ENCODE results near the gene RAB3IL1.

RAB3IL1 gene

DNA sequence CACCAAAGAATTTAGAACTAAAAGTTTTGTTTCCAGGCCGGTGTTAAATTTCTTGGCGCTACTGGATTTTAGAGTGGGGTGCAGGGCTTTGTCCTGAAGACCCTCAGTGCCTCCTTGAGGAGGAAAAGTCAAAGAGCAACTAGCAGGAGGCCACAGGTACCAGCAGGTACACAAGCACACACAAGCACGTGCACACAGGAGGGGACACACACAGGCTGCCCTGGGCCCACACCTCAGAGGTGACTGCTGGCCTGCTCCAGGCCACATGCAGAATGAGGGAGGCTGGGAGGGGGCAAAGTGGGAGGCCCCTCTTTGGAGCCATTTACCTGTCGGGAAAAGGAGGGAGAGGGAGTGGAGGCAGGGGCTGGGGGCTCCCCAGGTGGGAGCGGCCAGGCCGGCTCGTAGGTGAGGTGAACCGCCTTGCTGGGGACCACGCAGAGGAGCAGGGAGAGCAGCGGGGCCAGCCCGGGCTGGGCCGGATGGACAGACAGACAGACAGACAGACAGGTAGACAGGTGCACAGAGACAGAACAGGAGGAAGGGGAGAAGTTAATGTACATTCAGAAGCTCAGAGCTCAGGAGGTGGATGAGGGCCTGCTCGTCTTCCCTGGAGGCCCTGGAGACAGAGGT is 12.2 kb downstream of the RAB3IL1 start:
- Histone ChIP-seq H3K9me3 (ENCODE audit: control insufficient read depth, low read length) (no peaks in the 10 kb centered on the region), H3K27me3 (ENCODE audit: control insufficient read depth, insufficient read depth, low read length, poor library complexity, severe bottlenecking) (no peaks in the 10 kb centered on the region), H3K36me3 (ENCODE audit: control insufficient read depth, insufficient read depth, low read length) (no peaks in the 10 kb centered on the region), H3K4me1 (ENCODE audit: control insufficient read depth, insufficient read depth, low read length) (peaks cover 7% of the 10 kb centered on the region), H3K4me3 (ENCODE audit: insufficient read depth, low read depth, low read length) (no peak overlapping the region), H3K27ac (ENCODE audit: insufficient read depth, low read depth, low read length, poor library complexity, severe bottlenecking) (no peak overlapping the region)
- WGBS, 2 experiments = 92 to 96% methylated on average over 13 of the region's 13 CpGs

DNA sequence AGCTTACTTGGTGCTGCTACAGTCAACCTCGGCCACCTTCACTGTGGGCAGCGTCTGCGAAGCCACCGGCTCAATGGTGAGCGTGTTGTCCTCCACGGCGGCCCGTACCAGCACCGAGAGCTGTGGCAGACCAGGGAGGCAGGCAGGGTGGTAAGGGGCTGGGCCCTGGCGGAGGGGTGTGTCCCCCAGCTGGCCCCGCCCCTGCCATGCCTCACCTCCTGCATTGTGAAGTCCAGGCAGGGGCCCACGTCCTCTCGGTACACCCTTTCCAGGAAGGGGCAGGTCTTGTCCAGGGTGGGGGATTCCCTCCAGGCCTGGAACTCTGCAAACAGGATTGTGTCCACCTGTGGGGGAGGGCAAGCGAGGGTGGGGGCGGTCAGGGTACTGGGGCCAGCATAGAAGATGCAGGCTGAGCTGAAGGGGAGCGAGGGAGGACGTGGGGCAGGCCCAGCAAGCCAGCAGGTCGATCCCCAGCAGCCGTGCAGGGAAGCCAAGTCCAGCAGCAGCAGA is 12.8 kb downstream of the RAB3IL1 start:
- Histone ChIP-seq H3K36me3 (ENCODE audit: control insufficient read depth, insufficient read depth, low read length) (no peaks in the 10 kb centered on the region), H3K4me1 (ENCODE audit: control insufficient read depth, insufficient read depth, low read length) (peaks cover 7% of the 10 kb centered on the region), H3K4me3 (ENCODE audit: insufficient read depth, low read depth, low read length) (no peak overlapping the region), H3K9me3 (ENCODE audit: control insufficient read depth, low read length) (no peaks in the 10 kb centered on the region), H3K27ac (ENCODE audit: insufficient read depth, low read depth, low read length, poor library complexity, severe bottlenecking) (no peak overlapping the region), H3K27me3 (ENCODE audit: control insufficient read depth, insufficient read depth, low read length, poor library complexity, severe bottlenecking) (no peaks in the 10 kb centered on the region)
- 46 to 47% methylated on average over 19 of the region's 19 CpGs for WGBS, 2 experiments

DNA sequence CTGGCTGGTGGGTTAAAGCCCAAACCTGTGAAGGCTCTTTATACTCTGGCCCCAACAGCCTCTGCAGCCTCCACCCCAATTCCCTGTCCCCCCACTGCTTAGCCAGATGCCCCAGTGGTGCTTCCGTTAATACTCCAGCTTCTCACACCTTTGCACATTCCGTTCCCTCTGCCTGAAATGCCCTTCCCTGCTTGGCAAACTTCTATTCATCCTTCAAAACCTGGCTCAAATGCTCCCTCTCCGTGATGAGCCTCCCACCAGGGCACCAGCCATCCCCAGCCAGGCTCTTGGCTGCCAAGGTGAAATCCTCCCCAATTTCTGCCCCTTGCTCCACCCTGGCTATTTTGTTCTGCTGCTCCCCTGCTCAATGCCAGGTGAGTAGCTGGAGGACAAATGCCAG is 13.5 kb downstream of the RAB3IL1 start:
- Histone ChIP-seq H3K27me3 (ENCODE audit: control insufficient read depth, insufficient read depth, low read length, poor library complexity, severe bottlenecking) (no peaks in the 10 kb centered on the region), H3K4me1 (ENCODE audit: control insufficient read depth, insufficient read depth, low read length) (peaks cover 4% of the 10 kb centered on the region), H3K9me3 (ENCODE audit: control insufficient read depth, low read length) (no peaks in the 10 kb centered on the region), H3K4me3 (ENCODE audit: insufficient read depth, low read depth, low read length) (no peak overlapping the region), H3K36me3 (ENCODE audit: control insufficient read depth, insufficient read depth, low read length) (no peaks in the 10 kb centered on the region), H3K27ac (ENCODE audit: insufficient read depth, low read depth, low read length, poor library complexity, severe bottlenecking) (no peak overlapping the region)
- WGBS, 2 experiments = 90 to 93% methylated on average over 3 of the region's 3 CpGs

DNA sequence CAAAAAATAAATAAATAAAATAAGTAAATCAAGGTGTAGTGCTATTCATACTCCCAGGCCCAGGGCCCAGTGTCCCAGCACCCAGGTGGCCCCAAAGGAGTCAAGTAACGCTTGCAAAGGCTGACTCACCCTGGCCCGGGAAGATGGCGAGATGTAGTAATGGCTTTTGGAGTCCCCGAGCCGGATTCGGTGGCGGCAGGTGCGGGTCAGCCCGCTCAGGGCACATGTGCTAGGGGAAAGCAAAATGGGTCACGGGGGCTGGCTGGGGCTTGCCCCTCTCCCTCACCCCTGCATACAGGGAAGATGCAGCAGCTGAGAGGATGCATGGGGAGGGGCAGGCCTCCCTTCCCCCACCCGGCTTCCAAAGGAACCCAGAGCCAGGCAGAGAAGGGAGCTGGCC is 15.1 kb downstream of the RAB3IL1 start:
- H3K36me3 ChIP-seq (ENCODE audit: control insufficient read depth, insufficient read depth, low read length) = no peaks in the 10 kb centered on the region
- no peaks in the 10 kb centered on the region for H3K27me3 ChIP-seq (ENCODE audit: control insufficient read depth, insufficient read depth, low read length, poor library complexity, severe bottlenecking)
- no peaks in the 10 kb centered on the region for H3K9me3 ChIP-seq (ENCODE audit: control insufficient read depth, low read length)
- no peak overlapping the region for H3K4me3 ChIP-seq (ENCODE audit: insufficient read depth, low read depth, low read length)
- H3K4me1 ChIP-seq (ENCODE audit: control insufficient read depth, insufficient read depth, low read length) = peaks cover 1% of the 10 kb centered on the region
- 87 to 88% methylated on average over 11 of the region's 11 CpGs for WGBS, 2 experiments
- no peak overlapping the region for H3K27ac ChIP-seq (ENCODE audit: insufficient read depth, low read depth, low read length, poor library complexity, severe bottlenecking)

DNA sequence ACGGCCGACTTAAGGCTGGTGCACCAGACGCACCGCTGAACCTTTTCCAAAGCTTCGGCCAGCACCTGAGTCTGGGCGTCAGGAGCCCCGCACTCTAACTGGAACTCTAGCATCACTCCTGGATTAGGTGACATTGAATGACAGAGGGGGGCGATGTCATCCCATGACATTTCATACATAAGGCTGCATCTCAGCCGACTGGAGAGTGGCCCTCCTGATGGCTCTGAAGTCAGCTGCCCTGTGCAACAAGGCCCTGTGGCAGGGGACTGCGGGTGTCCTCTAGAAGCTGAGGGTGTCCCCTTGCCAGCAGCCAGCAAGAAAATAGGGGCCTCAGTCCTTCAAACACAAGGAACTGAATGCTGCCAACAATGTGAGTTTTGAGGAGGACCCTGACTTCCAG is 16.0 kb downstream of the RAB3IL1 start:
- 90 to 92% methylated on average over 10 of the region's 10 CpGs for WGBS, 2 experiments
- Histone ChIP-seq H3K4me3 (ENCODE audit: insufficient read depth, low read depth, low read length) (no peak overlapping the region), H3K9me3 (ENCODE audit: control insufficient read depth, low read length) (no peaks in the 10 kb centered on the region), H3K4me1 (ENCODE audit: control insufficient read depth, insufficient read depth, low read length) (peaks cover 8% of the 10 kb centered on the region), H3K36me3 (ENCODE audit: control insufficient read depth, insufficient read depth, low read length) (no peaks in the 10 kb centered on the region), H3K27ac (ENCODE audit: insufficient read depth, low read depth, low read length, poor library complexity, severe bottlenecking) (no peak overlapping the region), H3K27me3 (ENCODE audit: control insufficient read depth, insufficient read depth, low read length, poor library complexity, severe bottlenecking) (no peaks in the 10 kb centered on the region)

DNA sequence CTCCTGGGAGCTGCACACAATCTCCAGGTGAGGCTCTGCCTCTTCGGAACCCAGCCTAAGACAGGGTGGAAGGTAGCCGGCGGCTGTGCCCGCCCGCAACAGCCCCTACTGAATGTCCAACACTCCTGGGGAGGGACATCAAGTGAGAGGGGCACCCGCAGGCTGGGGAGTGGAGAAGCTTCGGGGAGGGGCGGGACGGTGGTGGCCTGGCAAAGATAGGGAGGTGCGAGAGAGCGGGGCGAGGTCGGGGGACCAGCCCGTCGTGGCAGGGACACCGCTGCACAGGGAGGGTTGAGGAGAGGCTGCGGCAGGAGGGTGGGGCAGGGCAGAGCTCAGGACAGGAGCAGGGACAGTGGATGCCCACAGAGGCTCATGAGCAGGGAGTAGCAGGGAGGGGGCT is 17.1 kb downstream of the RAB3IL1 start:
- 94% methylated on average over 17 of the region's 17 CpGs for WGBS, 2 experiments
- H3K27me3 ChIP-seq (ENCODE audit: control insufficient read depth, insufficient read depth, low read length, poor library complexity, severe bottlenecking) = no peaks in the 10 kb centered on the region
- H3K9me3 ChIP-seq (ENCODE audit: control insufficient read depth, low read length) = no peaks in the 10 kb centered on the region
- H3K36me3 ChIP-seq (ENCODE audit: control insufficient read depth, insufficient read depth, low read length) = no peaks in the 10 kb centered on the region
- no peak overlapping the region for H3K27ac ChIP-seq (ENCODE audit: insufficient read depth, low read depth, low read length, poor library complexity, severe bottlenecking)
- peaks cover 8% of the 10 kb centered on the region for H3K4me1 ChIP-seq (ENCODE audit: control insufficient read depth, insufficient read depth, low read length)
- no peak overlapping the region for H3K4me3 ChIP-seq (ENCODE audit: insufficient read depth, low read depth, low read length)

DNA sequence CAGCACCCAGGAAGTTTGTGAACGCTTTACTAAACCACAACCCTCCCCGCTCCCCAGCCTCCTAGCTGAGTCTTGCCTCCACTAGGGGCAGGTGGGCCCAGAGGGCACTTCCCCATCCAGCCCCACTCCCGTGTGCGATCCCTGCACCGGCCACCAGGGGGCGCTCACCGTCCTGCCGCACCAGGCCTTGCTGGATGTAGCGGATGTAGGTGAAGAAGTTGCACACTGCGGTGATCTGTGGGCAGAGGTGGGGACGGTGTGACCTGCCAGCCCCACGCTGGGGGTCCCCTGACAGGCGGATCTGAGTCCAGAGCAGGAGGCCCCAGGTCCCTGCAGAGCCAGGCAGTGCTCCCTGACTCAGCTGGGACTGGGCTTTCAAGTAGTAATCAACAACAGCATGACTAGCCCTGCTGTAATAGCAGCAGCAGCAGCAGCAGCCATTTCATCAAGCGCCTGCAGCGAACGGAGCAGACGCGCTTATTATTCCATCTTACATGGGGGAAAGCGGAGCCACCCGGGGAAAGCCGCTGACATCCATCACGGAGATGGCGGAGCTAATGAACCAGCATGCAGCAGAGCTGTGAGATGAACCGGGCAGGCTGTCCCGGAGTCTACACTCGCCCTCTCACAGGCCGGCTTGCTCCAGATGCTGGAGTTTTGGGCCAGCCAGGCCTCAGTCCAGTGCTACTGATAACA is 18.1 kb downstream of the RAB3IL1 start:
- WGBS, 2 experiments = 57% methylated on average over 27 of the region's 27 CpGs
- no peak overlapping the region for H3K4me3 ChIP-seq (ENCODE audit: insufficient read depth, low read depth, low read length)

DNA sequence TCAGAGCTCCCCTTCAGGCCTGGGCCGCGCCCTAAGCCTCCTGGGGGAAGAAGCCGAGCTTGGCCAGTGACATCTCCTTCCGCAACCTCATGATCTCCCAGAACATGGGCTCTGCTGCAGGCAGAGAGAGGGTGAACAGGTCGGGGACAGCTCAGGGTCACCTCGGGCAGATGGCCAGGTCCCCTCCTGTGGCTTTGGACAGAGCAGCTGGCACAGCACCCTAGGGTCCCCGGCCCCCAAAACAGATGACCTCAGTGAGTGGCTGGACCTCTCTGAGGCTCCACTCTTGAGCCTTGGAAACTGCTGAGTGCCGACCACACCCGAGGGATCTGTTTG is 19.2 kb downstream of the RAB3IL1 start:
- Histone ChIP-seq H3K4me1 (ENCODE audit: control insufficient read depth, insufficient read depth, low read length) (peaks cover 8% of the 10 kb centered on the region), H3K27ac (ENCODE audit: insufficient read depth, low read depth, low read length, poor library complexity, severe bottlenecking) (no peak overlapping the region), H3K4me3 (ENCODE audit: insufficient read depth, low read depth, low read length) (no peak overlapping the region), H3K36me3 (ENCODE audit: control insufficient read depth, insufficient read depth, low read length) (no peaks in the 10 kb centered on the region), H3K9me3 (ENCODE audit: control insufficient read depth, low read length) (no peaks in the 10 kb centered on the region), H3K27me3 (ENCODE audit: control insufficient read depth, insufficient read depth, low read length, poor library complexity, severe bottlenecking) (peaks cover under 1% of the 10 kb centered on the region)
- 91 to 94% methylated on average over 9 of the region's 9 CpGs for WGBS, 2 experiments

More for the DNA sequence above, 18.1 kb downstream of the RAB3IL1 start:
- Histone ChIP-seq H3K36me3 (ENCODE audit: control insufficient read depth, insufficient read depth, low read length) (no peaks in the 10 kb centered on the region), H3K27me3 (ENCODE audit: control insufficient read depth, insufficient read depth, low read length, poor library complexity, severe bottlenecking) (no peaks in the 10 kb centered on the region), H3K4me1 (ENCODE audit: control insufficient read depth, insufficient read depth, low read length) (peaks cover 8% of the 10 kb centered on the region), H3K27ac (ENCODE audit: insufficient read depth, low read depth, low read length, poor library complexity, severe bottlenecking) (no peak overlapping the region), H3K9me3 (ENCODE audit: control insufficient read depth, low read length) (no peaks in the 10 kb centered on the region)

DNA sequence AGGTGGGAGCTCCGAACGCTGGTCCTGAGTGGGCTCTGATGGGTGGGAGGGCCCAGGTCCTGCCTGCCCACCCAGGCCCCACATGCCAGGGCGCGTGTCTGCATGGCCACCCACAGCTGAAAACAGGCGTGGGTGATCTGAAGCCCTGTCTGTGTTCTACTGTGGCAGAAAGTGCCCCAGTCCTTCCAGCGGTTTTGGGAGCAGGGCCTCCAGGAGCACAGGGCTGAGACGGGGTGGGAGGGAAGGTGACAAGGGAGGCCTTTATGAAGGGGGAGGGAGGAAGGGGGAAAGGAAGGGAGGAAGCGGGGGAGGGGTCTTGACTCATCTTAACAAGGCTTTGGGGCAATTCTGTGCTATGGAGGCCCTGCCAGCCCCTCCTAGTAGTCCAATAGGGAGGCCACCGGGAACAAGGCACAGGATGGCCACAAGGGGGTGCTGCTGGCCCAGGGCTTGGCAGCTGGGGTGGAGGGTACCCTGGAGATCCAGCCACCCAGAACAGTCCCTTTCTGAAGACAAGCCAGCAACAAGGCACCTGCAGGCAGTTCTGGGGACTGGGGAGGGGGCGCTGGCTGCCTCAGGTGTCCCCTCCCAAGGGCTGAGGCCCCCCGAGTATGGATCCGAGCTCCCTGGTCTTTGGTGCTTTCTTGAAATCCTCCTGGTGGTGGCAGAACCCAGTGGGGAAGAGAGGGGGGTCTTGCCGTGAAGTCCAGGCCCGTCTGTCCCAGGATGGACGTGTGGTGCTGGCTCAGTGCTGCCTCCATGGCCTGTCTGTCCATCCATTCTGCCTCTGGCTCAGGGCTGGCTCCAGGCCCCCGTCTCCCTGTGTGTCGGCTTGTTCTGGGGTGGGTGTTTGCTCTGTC is 19.7 kb downstream of the RAB3IL1 start:
- 64 to 65% methylated on average over 17 of the region's 17 CpGs for WGBS, 2 experiments
- H3K4me1 ChIP-seq (ENCODE audit: control insufficient read depth, insufficient read depth, low read length) = peaks cover 8% of the 10 kb centered on the region
- peak overlapping the region; percentile 13 for H3K27ac ChIP-seq (ENCODE audit: insufficient read depth, low read depth, low read length, poor library complexity, severe bottlenecking)
- H3K9me3 ChIP-seq (ENCODE audit: control insufficient read depth, low read length) = no peaks in the 10 kb centered on the region
- H3K27me3 ChIP-seq (ENCODE audit: control insufficient read depth, insufficient read depth, low read length, poor library complexity, severe bottlenecking) = peaks cover 6% of the 10 kb centered on the region
- H3K36me3 ChIP-seq (ENCODE audit: control insufficient read depth, insufficient read depth, low read length) = no peaks in the 10 kb centered on the region
- H3K4me3 ChIP-seq (ENCODE audit: insufficient read depth, low read depth, low read length) = no peak overlapping the region
